NCI-H128 (cell line): ENCODE measurements around the gene MSMB.
"Not testable (repeated sequence)": the region's sequence is repeated elsewhere in the genome, so short reads cannot be mapped to it uniquely, and the experiment has no call there.

Experiments
- DNase-seq: peaks from one replicate; lab custom pipeline; 2025; ENCODE audit not compliant: unreplicated experiment; lab: John Stamatoyannopoulos, UW

The MSMB gene, protein sequence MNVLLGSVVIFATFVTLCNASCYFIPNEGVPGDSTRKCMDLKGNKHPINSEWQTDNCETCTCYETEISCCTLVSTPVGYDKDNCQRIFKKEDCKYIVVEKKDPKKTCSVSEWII

DNA sequence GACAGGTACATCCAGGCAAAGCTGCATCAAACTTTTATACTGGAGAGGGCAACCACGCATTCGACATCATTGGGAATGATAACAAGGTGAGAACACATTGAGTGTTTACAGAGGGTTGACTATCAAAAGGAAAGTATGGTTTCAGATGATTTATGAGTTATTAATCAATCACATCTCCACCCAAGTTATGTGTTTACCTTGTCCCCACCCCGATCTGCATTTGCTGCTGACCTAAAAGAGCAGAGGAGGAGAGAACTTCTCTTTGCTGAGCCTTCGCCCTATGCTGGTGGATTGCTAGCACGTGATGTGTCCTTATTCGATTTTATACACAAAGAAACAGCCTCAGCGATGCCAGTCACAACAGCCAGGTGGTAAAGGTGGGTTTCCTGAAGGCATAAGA, at the start of gene MSMB:
MSMB (minus strand) TSS at position 9 of the 400 bp plus-strand sequence. CDS start 32 bp downstream, outside the sequence.
- DNase-seq: no peak

DNA sequence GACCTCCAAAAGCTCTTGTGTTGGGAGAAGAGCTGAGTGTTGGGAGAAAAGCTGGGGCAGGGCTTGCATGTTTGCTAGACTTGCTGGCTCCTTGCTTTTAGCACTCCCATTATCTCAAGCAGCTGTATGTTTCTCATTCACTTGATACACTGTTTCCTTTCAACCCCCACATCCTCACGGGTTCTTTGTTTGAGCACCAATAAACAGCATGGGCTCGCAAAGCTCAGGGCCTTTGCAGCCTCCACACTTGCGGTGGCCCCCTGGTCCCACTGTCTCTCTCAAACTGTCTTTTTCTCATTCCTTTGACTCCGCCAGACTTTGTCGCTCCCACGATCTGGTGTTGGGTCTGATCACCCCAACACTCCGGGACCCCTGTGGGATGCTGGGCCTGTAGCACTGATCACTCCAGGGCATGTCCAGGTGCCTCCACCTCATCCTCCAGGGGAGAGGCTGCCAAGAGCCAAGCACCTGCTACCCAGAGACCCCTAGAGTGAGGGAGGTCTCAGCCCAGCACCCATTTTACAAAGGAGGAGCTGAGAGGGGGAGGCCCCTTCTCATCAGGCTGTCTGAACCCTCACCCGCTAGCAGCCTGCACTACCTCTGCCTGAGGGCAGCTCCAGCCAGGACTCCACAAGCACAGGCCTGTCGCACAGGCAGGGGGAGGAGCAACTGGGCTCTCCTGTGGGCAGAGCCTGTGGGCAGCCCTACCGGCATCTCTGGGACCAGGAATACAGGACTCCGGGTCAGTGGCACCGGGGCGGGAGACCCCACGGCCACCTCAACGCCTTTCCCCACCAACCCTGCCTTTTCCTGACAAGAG, 49.1 kb upstream of the MSMB start:
- DNase-seq: no peak

DNA sequence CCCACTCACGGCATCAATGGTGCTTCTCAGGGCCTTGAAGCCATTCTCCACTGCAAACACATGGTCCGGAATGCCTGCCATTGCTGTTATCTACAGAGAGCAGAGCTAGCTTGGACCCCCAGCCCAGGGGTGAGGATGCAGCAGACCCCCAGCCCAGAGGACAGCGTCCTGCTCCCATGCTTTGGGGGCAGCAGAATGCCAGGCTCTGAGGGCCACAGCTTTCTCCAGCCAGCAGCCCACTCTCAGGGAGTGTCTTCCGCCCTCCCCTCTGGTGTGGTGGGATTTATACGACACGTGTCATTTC, 48.1 kb upstream of the MSMB start:
- DNase-seq: no peak

DNA sequence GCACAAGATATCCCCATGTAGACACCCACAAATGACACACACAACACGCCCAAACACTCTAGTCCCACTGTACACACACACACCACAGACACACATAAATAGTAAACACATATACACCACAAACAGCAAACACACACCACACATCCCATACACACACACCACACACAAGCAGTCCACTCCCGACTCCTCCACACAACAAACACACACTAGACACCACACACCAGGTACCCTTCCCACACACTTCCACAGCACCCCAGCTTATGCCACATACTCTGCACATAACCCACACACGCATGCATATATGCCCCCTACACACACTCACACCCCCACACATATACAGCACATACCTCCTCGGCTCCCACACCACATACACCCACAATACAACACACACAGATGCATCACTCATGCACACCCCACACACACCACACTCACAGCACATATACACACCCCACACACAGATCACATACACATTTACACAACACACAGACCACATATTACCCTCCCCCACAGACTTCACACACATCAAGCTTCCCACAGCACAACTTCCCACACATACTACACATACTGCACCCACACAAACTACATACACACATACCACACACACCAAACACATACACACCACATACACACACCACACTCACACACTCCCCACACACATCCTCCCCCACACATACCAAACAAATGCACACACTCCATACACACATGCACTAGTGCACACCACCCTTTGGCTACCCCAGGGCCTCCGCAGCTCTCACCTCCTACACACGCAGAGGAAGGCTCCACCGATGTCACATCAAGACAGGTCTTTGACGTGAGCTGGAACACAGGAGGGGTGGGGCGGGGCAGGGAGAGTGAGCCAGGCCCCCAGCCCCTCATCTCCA, 47.5 kb upstream of the MSMB start:
- not testable (repeated sequence) for DNase-seq

DNA sequence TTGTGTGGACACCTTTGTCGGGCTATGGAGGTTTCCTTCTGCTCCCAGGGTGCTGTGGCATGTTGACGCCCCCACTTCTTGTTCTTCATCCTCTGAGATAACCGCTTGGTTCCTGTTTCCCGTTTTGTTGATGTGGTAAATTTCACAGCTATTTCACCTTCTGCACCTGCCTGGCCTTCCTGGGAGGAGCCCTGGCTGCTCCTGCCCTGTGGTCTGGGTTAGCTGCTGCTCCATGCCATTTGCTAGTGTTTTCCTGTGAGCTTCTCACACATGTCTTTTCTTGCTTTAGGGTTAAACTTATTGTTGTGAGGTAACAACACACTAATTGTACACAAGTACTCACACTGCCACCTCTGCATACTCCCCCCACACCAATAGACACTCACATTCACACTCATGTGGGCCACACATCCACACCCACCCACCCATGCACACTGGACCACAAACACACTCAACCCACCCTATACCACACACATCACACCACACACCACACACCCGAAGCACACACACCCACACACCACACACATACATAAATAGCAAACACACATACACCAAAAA, 46.5 kb upstream of the MSMB start:
- no peak for DNase-seq

DNA sequence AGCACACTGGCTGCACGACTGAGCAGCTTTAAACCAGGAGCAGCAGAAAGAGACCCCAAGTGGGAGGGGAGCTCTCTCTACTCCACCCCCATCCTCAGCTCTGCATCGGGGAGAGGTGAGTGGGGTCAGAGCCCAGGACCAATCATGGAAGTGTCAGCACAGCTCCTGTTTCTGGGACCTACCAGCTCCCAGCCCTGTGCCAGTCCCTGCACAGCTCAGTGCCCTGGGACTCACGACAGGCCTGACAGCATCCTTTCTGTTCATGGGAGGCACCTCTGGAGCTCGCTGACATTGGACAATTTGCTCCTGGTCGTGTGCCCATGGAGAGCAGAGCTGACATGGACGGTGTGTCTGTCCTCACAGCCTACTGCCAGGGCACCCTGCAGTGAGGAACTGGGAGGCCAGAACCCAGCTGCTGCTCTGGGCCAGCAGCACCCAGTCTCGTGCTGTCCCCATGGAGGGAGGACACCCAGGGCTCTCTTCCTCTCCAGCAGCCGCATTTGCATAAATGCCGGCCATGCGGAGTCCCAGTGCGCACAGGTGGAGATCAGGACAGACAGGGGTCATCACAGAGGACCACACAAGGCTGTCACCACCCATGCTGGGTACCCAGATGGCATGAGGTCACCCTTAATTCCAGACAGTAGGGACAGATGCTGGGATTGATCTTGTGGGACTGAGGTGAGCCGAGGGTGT, 45.9 kb upstream of the MSMB start:
- DNase-seq: no peak

DNA sequence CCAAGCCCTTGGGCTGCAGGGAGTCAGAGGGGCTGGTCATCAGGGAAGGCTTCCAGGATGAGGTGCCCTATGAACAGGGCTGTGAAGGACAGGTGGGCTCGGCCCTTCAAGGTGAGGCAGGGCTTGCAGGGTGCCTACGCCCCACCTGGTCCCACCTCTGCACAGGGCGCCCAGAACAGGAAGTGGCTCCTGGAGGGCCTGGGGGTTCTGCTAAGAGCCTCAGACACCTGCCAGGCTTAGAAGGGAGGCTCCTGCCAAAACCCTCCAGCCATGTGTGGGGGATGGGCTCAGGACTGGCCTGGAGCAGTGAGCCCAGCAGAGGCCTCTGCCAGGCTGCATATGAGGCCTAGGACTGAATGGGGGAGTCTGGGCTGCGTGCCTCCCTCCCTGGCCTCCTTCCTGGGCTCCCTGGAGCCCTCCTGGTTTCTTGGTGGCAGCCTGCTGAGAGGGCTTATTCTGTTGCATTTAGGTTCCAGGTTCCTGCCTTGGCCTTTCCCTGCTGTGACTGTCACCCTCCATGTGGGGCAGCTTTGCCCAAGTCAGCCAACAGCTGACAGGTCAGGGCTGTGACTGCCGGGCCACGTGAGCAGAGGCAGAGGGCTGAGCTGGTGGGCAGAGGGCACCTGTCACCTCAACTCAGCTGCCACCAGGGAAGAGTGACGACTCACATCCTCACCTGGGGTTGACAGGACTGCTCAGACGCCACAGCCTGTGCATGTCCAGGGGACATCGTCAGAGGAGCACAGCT, 45.2 kb upstream of the MSMB start:
- DNase-seq: no peak

DNA sequence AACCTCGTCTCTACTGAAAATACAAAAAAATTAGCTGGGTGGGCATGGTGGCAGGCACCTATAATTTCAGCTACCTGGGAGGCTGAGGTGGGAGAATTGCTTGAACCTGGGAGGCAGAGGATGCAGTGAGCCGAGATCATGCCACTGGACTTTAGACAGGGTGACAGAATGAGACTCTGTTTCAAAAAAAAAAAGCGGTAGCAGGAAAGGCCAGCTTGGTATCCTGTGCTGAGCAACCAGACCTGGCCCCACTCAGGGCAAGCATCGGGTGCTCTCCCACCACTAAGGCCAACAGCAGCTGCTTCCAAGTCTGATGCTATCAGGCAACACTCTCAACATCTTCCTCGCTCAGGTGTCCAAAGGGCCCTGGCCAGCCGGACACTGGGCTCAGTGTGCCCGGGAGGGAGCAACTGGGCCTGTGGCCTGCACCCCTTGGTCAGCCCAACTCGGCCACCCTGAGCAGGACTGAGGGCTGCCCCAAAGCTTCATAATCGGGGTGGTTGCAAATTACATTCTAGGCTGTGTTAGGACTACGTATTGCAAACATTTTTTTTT, 44.3 kb upstream of the MSMB start:
- no peak for DNase-seq

DNA sequence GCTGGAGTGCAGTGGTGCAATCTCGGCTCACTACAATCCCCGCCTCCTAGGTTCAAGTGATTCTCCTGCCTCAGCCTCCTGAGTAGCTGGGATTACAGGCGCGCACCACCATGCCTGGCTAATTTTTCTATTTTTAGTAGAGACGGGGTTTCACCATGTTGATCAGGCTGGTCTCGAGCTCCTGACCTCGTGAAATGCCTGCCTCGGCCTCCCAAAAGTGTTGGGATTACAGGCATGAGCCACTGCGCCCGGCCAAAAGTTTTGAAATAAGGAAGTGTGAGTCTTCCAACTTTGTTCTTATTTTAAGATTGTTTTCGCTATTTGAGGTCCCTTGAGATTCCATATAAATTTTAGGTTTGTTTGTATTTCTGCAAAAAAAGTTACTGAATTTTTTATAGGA, 41.3 kb upstream of the MSMB start:
- not testable (repeated sequence) for DNase-seq

DNA sequence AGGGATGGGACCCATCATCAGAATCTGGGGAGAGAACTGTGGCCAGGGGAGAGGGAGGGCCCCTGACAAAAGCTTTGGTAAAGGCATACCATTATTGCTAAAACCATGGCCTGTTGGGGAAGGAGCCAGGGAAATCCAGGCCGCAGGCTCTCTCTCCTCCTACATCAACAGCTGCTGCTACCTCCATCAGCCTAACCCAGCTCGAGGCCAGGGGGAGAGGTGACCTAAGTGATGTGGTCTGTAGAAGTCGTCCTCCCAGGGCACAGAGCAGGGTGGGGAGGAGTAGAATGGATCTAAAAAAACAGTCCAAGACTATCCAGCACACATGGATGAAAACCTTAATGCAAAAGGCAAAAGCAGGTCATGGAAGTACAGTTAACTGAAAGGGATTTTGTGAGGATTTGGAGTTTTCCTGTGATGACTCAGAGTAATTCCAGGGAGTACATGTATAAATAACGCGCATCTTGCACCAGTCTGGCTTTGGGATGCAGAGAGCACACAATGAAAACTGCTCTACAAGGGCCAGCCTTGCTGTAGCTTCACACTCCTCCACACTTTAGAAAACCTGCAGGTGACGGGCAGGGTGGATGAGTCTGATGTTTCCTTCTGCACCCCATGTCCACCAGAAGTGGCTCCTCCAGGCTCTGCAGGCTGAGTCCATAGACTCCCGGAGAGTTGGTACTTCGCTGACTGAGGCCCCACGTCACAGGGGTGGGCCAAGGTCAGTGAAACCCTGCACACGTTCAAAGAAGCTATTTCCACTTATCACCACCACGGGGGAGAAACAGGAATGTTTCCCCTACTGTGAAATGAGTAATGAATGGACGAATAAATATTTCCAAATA, 38.5 kb upstream of the MSMB start:
- DNase-seq: no peak

DNA sequence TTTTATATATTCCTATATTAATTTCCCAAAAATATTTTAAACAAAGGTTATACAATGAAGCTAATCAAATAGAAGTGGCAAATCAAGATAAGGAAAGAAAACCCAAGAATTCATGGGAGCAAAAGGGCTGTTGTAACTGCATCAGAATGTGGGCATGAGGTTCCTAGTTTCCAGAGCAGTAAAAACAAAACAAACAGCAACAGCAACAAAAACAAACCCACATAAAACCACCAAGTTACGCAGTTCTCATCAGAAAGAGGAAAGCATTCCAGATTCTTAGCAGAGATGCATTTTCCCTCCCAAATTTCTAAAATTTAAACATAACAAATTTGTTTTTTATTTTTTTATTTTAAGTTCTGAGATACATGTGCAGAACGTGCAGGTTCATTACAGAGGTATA, 34.8 kb upstream of the MSMB start:
- DNase-seq: no peak

DNA sequence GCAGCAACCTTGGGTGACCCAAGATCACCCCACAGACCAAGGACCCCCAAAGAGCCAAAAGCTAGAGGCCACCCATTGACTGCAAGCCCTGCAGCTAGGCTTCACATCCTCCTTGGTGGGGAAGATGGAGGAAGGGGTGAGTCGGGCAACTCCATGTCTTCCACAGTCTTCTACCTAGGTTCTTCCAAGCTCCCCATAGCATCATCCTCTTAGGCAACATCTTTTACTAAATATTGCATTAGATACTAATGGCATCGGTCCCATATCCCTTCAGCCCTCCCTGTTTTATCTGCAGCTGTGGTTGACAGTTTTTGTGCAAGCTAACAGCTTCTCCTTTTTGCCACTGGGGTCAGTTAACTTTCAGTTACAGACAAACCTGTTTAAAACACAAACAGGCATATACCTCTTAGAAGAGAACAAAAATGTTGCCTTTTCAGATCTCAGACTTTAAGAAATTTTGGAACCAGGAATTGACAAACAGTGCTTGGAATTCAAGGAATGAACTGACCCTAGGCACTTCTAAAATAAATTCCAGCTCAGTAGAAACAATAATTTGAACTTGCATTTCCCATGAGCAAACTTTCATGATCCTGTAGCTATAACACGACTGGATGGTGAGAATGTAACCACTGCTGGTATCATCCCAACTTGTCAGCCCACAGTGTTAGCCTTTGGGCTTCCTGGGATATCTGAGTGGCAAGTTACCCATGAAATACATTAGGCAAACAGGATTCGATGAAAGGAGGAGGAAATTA, 33.9 kb upstream of the MSMB start:
- DNase-seq: no peak

DNA sequence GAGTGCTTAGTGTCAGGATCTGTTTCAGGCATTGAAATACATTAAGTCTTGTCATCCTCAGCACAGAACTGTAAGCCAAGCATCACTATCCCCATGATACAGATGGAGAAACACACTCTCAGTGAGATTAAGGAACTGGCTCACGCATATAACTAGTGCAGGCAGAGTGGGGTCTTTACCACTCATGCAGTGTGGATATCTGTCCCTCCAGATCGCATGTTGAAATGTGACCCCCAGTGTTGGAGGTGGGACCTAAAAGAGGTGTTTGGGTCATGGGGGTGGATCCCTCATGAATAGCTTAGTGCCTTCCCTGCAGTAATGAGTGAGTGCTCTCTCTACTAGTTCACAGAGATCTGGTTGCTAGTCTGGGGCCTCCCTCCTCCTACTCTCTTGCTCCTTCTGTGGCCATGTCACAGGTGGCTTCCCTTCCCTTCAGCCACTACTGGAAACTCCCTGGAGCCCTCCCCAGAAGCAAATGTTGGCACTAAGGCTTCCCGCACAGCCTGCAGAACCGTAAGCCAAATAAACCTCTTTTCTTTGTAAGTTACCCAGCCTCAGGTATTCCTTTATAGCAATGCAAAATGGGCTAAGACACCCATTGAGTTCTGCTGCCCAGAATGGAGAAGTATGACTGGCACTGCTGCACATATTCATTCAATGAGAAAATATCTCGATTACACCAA, 31.8 kb upstream of the MSMB start:
- DNase-seq: no peak

DNA sequence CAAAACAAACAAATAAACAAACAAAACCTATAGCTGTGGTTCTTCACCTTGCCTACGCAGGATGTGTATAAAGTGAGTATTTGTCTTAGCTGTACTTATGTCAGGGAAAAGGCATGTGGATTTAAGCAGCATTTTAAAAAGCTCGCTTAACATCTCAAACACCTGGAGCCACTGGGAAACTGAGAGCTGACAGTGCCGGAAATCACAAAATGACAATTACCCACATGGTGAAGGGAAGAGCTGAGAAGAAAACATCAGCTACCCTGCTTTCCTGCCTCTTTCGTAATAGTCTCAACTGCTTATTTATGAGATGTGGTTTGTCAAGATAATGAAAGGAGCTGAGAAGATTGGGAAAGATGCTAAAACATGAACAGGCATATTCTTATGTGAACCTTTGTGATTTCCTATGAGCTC, 31.1 kb upstream of the MSMB start:
- DNase-seq: no peak

DNA sequence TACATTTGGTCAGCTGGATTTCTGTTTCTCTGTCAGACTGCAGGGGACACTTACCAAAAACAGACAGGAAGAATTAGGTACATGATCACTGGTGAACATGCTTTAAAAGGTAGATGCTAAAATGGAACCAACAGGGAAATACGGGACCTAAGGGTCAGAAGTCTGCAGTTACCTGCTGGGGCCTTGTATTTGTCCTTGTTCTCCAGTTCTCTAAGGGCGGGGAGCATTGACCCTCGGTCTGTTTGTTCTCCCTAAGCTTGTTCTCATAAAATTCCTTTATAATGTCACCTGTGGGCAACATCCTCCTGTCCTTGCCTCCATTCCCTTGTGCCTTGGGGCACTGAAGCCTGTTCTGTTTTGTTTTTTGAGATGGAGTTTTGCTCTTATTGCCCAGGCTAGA, 29.8 kb upstream of the MSMB start:
- DNase-seq: no peak

DNA sequence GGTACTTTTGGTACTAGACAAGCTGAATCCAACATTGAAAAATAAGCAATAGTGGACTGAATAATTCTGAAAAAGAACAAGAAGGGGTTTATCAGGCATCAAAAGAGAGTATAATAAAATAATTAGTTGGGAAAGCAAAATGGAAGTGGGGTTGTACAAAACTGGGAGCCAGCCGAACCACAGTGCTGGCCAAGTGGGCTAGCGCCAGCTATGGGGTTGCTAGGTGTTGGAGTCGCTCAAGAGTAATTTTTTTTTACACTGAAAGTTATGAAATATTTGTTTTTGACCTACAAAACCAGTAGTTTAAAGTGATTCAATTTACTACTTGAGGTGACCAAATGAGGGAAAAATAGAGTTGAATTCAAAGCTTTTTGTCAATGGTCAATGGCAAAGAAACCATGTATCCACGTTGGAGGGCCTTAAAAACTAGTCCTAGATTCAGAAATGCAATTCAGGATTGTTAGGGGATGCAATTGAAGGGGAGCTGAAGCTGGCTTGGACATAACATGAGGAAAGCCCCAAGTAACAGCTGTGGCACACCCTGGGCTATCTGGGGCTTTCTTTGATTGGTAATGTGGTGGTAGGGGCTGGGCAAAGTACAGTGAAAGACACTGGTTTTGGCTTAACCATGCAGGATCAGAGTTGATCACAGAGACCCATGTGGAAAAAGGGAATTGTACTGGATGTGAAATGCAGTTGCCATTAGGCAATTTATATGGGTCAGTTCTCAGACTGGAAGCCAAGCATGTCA, 28.3 kb upstream of the MSMB start:
- no peak for DNase-seq

DNA sequence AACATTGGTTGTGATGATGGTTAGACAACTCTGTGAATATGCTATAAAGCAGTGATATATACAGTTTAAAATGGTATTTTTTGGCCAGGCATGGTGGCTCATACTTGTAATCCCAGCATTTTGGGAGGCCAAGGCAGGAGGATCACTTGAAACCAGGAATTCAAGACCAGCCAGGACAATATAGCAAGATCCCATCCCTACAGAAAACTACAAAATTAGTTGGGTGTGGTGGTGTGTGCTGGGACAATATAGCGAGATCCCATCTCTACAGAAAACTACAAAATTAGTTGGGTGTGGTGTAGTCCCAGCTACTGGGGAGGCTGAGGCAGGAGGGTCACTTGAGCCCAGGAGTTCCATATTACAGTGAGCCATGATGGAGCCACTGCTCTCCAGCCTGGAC, 27.5 kb upstream of the MSMB start:
- DNase-seq: no peak
